GM12878 (cell line): ENCODE results near the gene PTCD2. TPM values are rescaled to one million over a fixed set of nuclear protein-coding genes. Genes with fewer than 3 reads are reported as not detected.
A peak's percentile ranks its signal among the peaks of the same experiment; 100 is the strongest.

Experiments
- BCL11A ChIP-seq: IDR thresholded peaks from 2 replicates; pipeline ENCODE4 v1.6.1; 2011; ENCODE audit warnings: low read depth, low read length
- CHD2 ChIP-seq: IDR thresholded peaks from 2 replicates; pipeline ENCODE4 v1.6.1; 2011; ENCODE audit warnings: low read depth, low read length, improper control_type of control experiment, borderline replicate concordance
- ELK1 ChIP-seq: IDR thresholded peaks from 2 replicates; pipeline ENCODE4 v1.6.1; 2012; ENCODE audit warnings: low read depth, low read length, improper control_type of control experiment
- FOS ChIP-seq: IDR thresholded peaks from 3 replicates; pipeline ENCODE4 v1.6.1; 2011; ENCODE audit warnings: borderline replicate concordance; ENCODE audit not compliant: insufficient read length; ENCODE audit errors: extremely low read depth
- GATAD2B ChIP-seq: fragments of 450-650 bp; conservative IDR thresholded peaks from 2 replicates; pipeline ENCODE4 v1.6.1; 2017; ENCODE audit warnings: low read depth, mild to moderate bottlenecking, moderate library complexity
- HSF1 ChIP-seq: fragments of 150-350 bp; IDR thresholded peaks from 2 replicates; pipeline ENCODE4 v1.6.1; 2014; ENCODE audit warnings: mild to moderate bottlenecking, low read depth, low read length
- JUND ChIP-seq: IDR thresholded peaks from 2 replicates; pipeline ENCODE4 v1.6.1; 2012; ENCODE audit warnings: low read depth, mild to moderate bottlenecking, low read length, improper control_type of control experiment, moderate library complexity
- MLLT1 ChIP-seq: fragments of 450-650 bp; IDR thresholded peaks from 2 replicates; pipeline ENCODE4 v1.6.1; 2016; ENCODE audit warnings: mild to moderate bottlenecking
- MXI1 ChIP-seq: fragments of 150-350 bp; IDR thresholded peaks from 2 replicates; pipeline ENCODE4 v1.6.1; 2011; ENCODE audit warnings: low read depth, mild to moderate bottlenecking, inconsistent platforms, low read length, improper control_type of control experiment
- NBN ChIP-seq: fragments of 450-650 bp; IDR thresholded peaks from 2 replicates; pipeline ENCODE4 v1.6.1; 2016
- NKRF ChIP-seq: fragments of 450-650 bp; conservative IDR thresholded peaks from 2 replicates; pipeline ENCODE4 v1.6.1; 2017; ENCODE audit warnings: mild to moderate bottlenecking, moderate library complexity
- NR2F1 ChIP-seq: fragments of 450-650 bp; conservative IDR thresholded peaks from 2 replicates; pipeline ENCODE4 v1.6.1; 2017; ENCODE audit warnings: mild to moderate bottlenecking
- RAD21 ChIP-seq: IDR thresholded peaks from 2 replicates; pipeline ENCODE4 v1.6.1; 2011; ENCODE audit warnings: mild to moderate bottlenecking, low read depth, low read length, moderate library complexity; ENCODE audit not compliant: insufficient read depth
- RCOR1 ChIP-seq: conservative IDR thresholded peaks from 2 replicates; pipeline ENCODE4 v1.6.1; 2012; ENCODE audit warnings: low read depth, low read length, improper control_type of control experiment
- RFX5 ChIP-seq: IDR thresholded peaks from 2 replicates; pipeline ENCODE4 v1.6.1; 2011; ENCODE audit warnings: low read depth, low read length, improper control_type of control experiment
- SMAD5 ChIP-seq: IDR thresholded peaks from 2 replicates; pipeline ENCODE4 v1.6.1; 2016; ENCODE audit warnings: antibody characterized with exemption, low read depth
- SPI1 ChIP-seq: IDR thresholded peaks from 2 replicates; pipeline ENCODE4 v1.6.1; 2011; ENCODE audit warnings: low read depth, mild to moderate bottlenecking, low read length, moderate library complexity, borderline replicate concordance; ENCODE audit not compliant: insufficient read depth
- STAT3 ChIP-seq: IDR thresholded peaks from 2 replicates; pipeline ENCODE4 v1.6.1; 2011; ENCODE audit warnings: low read depth, low read length, improper control_type of control experiment
- YBX1 ChIP-seq: fragments of 450-650 bp; IDR thresholded peaks from 2 replicates; pipeline ENCODE4 v1.6.1; 2016; ENCODE audit warnings: antibody characterized with exemption
- ZNF687 ChIP-seq: fragments of 450-650 bp; IDR thresholded peaks from 2 replicates; pipeline ENCODE4 v1.6.1; 2017; ENCODE audit warnings: mild to moderate bottlenecking, moderate library complexity
- polyA plus RNA-seq, 11 experiments: library from polyadenylated mRNA; depleted of rRNA in 4 of 11; unstranded in 6 of 11; stranded (reverse) in 5 of 11; fragments of >200 nt; fragmentation: Nextera tagmentation in 4 of 11; fragmentation: Illumina TruSeq in 1 of 11; extraction: Ambion mirVana in 4 of 11; extraction: Trizol in 1 of 11; gene quantifications; 1 replicate in 1 of 11; 2 replicates in 10 of 11; pipeline versions ENCODE4 v1.2.1 to v1.2.3, GENCODE V29; 2011 to 2016; ENCODE audit warnings: inconsistent platforms in 2 of 11, missing spikeins in 2 of 11, low read depth in 1 of 11
- total RNA-seq, 4 experiments: library from RNA; depleted of rRNA in 3 of 4; stranded (reverse); fragments of >200 nt in 3 of 4; fragmentation: Illumina TruSeq in 1 of 4; extraction: Trizol in 1 of 4; gene quantifications; 2 replicates each; pipeline versions ENCODE4 v1.2.1 to v1.2.3, GENCODE V29; 2013 to 2021

PTCD2 gene
- total and polyA plus RNA-seq, 10 of the 15 experiments (the other 5 are each of a cell fraction or from before 2014, with no cell fraction given): 8.7 to 15.0 (median 11.9) TPM

GRCh38 chr5:72307968-72308852, 12.0 kb upstream of the PTCD2 start (continued):
- TF ChIP-seq NKRF (peak; percentile 86; the same call in 1 of the 2 replicates), SMAD5 (peak; percentile 97), YBX1 (no peak), FOS (no peak), MXI1 (no peak; the same call in 1 of the 2 replicates), ELK1 (no peak), NBN (peak; percentile 86), BCL11A (no peak), NR2F1 (0 out of 2 replicates have a peak, but pooled peaks have one; percentile 35), JUND (no peak), ZNF687 (peak; percentile 59), STAT3 (no peak), HSF1 (no peak), RCOR1 (no peak), GATAD2B (peak; percentile 92), MLLT1 (no peak), SPI1 (no peak), RFX5 (peak; percentile 89), CHD2 (peak; percentile 66), RAD21 (peak; percentile 79)
